A172 (cell line): Measurements from ENCODE around the gene SUSD6. TPM values are rescaled to one million over a fixed set of nuclear protein-coding genes. Genes with fewer than 3 reads are reported as not detected.
"Not testable (repeated sequence)": the region's sequence is repeated elsewhere in the genome, so short reads cannot be mapped to it uniquely, and the experiment has no call there.

Source experiments
- DNase-seq: peaks from one replicate; pipeline ENCODE4 v3.0.0-alpha.2; 2015; ENCODE audit warnings: low spot score
- total RNA-seq: library from RNA; depleted of rRNA; stranded (reverse); fragments of >200 nt; shearing (Covaris generic); gene quantifications from 2 replicates; pipeline ENCODE4 v1.2.3, GENCODE V29; 2014

Gene SUSD6
- total RNA-seq, 1 experiment from 2014 or later: 2.4 TPM

GRCh38 chr14:69591317-69591716 is 20.1 kb upstream of the SUSD6 start:
- no peak for DNase-seq

- no peak for DNase-seq
Measured at GRCh38 chr14:69593018-69593677, 18.2 kb upstream of the SUSD6 start.

GRCh38 chr14:69594846-69595245 is 16.6 kb upstream of the SUSD6 start:
- no peak for DNase-seq

- DNase-seq: no peak
Measured at GRCh38 chr14:69595336-69595735, 16.1 kb upstream of the SUSD6 start.

GRCh38 chr14:69599431-69599830 is 12.0 kb upstream of the SUSD6 start:
- DNase-seq: not testable (repeated sequence)

- DNase-seq: no peak
Measured at GRCh38 chr14:69600304-69600891, 11.0 kb upstream of the SUSD6 start.

GRCh38 chr14:69605738-69606137 is 5.7 kb upstream of the SUSD6 start:
- DNase-seq: no peak

GRCh38 chr14:69606258-69607184 is 4.9 kb upstream of the SUSD6 start:
- no peak for DNase-seq

- DNase-seq: no peak
Measured at GRCh38 chr14:69610020-69610873, 1.1 kb upstream of the SUSD6 start.

GRCh38 chr14:69610874-69611171 is 573 bp upstream of the SUSD6 start:
- no peak for DNase-seq

GRCh38 chr14:69612014-69612782 is 802 bp downstream of the SUSD6 start:
- DNase-seq: no peak

- no peak for DNase-seq
Measured at GRCh38 chr14:69612783-69613130, 1.4 kb downstream of the SUSD6 start.

- DNase-seq: no peak
Measured at GRCh38 chr14:69613312-69614073, 2.1 kb downstream of the SUSD6 start.

- no peak for DNase-seq
Measured at GRCh38 chr14:69614592-69614991, 3.2 kb downstream of the SUSD6 start.

- DNase-seq: no peak
Measured at GRCh38 chr14:69615121-69615495, 3.7 kb downstream of the SUSD6 start.

- DNase-seq: peak; percentile 39
Measured at GRCh38 chr14:69615496-69616407, 4.4 kb downstream of the SUSD6 start.

- no peak for DNase-seq
Measured at GRCh38 chr14:69616408-69616773, 5.0 kb downstream of the SUSD6 start.

- no peak for DNase-seq
Measured at GRCh38 chr14:69617796-69618195, 6.4 kb downstream of the SUSD6 start.

- no peak for DNase-seq
Measured at GRCh38 chr14:69619012-69619411, 7.6 kb downstream of the SUSD6 start.

GRCh38 chr14:69620211-69620611 is 8.8 kb downstream of the SUSD6 start:
- no peak for DNase-seq
